GM21717 (cell line): ENCODE measurements around the gene GAB1.

Source experiments
- ATAC-seq: cut with Tn5 transposase; IDR thresholded peaks from one replicate; pipeline ENCODE4 v1.9.1; 2021; ENCODE audit warnings: mild to moderate bottlenecking, moderate library complexity; ENCODE audit not compliant: unreplicated experiment

Gene GAB1

GRCh38 chr4:143383005-143383574, 46.4 kb downstream of the GAB1 start:
- no peak for ATAC-seq

- no peak for ATAC-seq
Measured at GRCh38 chr4:143384381-143384994, 47.8 kb downstream of the GAB1 start.

DNA sequence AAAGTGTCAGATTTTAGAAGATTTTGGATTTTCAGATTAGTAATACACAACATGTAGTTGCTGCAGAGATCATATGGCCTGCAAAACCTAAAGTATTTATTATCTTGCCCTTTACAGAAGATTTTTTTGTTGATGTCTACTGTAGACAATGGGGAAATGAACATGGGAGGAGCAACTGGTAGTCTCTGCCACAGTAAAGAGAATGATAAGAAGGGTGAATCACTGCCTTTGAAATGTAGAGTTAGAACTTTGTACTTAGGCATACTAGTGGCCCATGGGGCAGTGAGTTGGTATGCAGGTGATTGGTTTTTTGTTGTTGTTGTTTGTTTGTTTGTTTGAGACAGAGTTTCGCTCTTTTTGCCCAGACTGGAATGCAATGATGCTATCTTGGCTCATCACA, 50.1 kb downstream of the GAB1 start:
- ATAC-seq = no peak

- ATAC-seq = no peak
Measured at GRCh38 chr4:143389579-143390195, 53.0 kb downstream of the GAB1 start.

- ATAC-seq = no peak
Measured at GRCh38 chr4:143390764-143391163, 54.1 kb downstream of the GAB1 start.

DNA sequence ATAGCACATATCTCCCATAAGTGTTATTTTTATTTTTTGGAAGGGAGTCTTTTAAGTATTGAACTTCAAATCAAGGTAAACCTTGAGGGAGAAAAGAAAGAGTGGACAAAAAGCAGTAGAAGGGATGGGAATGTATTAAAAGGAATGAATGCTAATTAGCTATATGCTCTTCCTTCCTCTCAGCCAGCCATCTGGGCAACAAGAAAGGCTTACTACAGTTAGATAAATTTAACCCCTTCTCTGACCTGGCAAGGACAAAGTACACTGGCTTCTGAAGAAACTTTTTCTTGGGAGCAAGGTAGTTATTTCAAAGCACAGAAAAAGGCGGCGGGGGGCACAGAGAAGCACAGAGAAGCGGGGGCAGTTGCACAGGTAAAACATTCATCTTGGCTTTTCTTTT, 54.6 kb downstream of the GAB1 start:
- ATAC-seq = no peak

- ATAC-seq = no peak
Measured at GRCh38 chr4:143391895-143392294, 55.2 kb downstream of the GAB1 start.

DNA sequence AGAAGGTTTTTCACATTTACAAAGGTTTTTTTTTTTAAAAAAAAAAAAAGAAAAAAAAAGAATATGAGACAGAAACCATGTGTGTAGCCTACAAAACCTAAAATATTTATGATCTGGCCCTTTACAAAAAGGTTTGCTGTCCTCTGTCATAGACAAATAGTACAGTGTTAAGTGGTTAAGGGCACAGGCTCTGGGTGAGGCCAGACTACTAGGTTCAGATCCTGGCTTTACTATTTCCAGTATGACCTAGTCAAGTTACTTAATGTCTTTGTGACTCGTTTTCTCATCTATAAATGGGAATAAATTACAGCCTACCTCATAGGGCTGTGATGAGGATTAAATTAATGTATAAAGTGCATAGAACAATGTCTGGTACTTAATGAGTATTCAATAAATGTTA, 56.5 kb downstream of the GAB1 start:
- no peak for ATAC-seq

GRCh38 chr4:143394739-143395453, 58.2 kb downstream of the GAB1 start:
- no peak for ATAC-seq

DNA sequence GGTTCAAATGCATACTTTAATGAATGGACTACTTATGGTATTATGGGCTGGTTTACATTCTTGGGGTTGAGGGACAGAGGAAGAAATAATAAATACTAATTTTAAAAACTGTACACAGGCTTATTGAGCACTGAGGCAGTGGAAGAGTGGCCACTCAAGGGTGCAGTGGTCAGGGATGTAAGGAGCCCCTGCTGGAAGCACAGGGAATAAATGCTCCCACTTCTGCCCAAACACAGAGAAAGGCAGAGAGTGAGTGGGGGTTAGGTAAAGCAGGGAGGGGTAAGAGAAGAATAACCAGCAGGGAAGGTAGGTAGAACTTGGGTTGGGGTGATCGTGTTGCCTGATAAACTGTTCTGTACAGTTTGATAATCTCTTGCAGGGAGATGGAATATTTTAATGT, 60.0 kb downstream of the GAB1 start:
- ATAC-seq = no peak

DNA sequence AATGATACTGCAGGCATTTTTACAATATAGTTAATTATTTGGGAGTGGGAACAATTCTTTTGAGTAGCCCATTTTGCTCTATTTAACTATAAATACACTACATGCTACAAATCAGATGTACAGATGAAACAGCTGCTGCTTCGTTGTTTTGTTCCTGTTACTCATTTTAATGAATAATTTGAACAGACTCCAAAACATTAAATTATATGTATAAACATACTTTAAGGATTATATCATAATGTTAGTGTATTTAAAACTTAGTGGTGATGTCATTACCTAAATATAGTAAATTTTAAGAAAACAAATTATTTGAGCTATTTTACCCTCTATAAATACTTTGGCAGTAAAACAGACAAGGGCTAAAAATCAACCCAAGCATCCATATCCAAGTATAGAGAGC, 60.7 kb downstream of the GAB1 start:
- ATAC-seq = no peak

GRCh38 chr4:143397887-143398286, 61.2 kb downstream of the GAB1 start:
- ATAC-seq = no peak

GRCh38 chr4:143399113-143399949, 62.7 kb downstream of the GAB1 start:
- peak; percentile 67 for ATAC-seq

DNA sequence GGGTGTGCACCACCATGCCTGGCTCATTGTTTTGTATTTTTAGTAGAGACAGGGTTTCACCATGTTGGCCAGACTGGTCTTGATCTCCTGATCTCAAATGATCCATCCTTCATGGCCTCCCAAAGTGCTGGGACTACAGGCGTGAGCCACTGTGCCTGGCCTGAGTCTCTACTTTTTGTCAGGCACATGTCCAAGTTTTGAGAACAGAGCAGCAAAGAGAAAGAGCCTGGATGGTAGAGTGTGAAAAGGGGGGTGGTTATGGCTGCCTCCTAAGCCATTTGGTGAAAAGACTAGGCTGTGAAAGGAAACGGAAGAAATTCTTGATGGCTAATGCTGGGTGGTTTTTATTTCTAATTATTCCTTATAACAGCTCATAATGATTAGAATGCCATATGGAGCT, 63.4 kb downstream of the GAB1 start:
- no peak for ATAC-seq

- no peak for ATAC-seq
Measured at GRCh38 chr4:143402776-143403552, 66.3 kb downstream of the GAB1 start.

DNA sequence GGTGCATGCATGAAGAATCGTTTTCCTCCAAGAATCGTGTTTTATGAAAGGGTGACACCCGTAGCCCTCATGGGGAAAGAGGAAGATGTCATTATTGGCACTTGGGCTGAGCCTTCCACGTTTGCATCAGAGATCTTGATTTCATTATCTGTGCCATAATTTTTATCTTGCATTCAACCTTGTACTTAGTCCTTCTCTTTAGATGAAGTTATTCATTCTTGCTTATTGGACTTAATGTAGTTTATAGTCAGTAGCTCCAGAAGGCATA, 66.8 kb downstream of the GAB1 start:
- ATAC-seq = no peak

DNA sequence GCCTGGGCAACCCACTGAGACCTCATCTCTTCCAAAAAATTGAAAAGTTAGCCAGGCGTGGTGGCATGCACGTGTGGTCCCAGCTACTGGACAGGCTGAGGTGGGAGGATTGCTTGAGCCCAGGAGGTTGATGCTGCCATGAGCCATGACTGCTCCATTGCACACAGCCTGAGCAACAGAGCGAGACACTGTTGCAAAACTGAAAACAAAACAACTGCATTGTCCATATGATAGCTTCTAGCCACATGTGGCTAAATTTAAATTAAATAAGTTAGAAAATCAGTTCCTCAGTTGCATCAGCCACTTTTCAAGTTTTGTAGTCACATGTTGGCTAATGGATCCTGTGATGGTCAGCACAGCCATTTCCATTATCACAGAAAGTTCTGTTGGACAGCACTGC, 67.9 kb downstream of the GAB1 start:
- peak; percentile 95 for ATAC-seq

GRCh38 chr4:143405075-143405730, 68.5 kb downstream of the GAB1 start:
- peak; percentile 53 for ATAC-seq

DNA sequence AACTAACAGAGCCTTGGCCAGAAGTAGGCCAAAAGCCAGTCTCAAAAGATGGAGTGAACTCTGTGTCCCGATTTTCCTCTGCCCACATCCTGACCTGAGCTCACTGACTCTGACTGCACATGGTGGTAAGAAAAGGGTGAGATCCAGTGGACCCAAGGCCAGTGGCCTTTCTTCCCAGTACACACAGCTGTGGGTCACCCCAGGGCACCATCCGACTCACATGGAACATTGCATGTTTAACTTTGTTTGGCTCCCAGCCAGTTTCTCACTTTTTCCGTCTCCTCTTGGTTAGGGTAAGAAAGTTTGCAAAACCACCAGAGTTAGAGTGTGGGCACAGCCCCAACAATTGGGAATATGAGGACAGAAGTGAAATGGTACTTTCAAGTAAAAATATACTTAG, 69.8 kb downstream of the GAB1 start:
- no peak for ATAC-seq

DNA sequence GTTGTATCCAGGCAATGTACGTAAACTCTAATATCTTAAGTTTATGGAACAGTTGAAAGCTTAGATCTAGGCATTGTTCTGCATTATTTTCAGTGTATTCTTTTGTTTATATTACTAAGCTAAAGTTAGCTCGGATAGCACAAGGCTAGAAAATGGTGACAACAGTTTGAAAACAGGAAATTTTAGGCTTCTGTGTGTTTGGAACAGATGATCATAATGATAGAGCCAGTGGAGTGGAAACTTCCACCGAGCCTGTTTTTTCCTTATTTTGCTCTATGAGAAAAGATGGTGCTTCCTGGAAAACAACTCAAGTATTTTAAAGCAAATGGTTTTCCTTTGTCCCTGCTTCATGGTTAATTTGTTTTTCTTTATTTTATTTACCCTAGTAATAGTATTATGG, 70.8 kb downstream of the GAB1 start:
- ATAC-seq = no peak
